ENCODE data around the gene SLC22A23. TPM values are rescaled to one million over a fixed set of nuclear protein-coding genes. Genes with fewer than 3 reads are reported as not detected.
A peak's percentile ranks its signal among the peaks of the same experiment; 100 is the strongest.

Gene SLC22A23
- total and polyA plus RNA-seq, 2 donors (not counting 1 experiment from before 2014, with no cell fraction given) = 0.18 to 1.4 TPM

DNA sequence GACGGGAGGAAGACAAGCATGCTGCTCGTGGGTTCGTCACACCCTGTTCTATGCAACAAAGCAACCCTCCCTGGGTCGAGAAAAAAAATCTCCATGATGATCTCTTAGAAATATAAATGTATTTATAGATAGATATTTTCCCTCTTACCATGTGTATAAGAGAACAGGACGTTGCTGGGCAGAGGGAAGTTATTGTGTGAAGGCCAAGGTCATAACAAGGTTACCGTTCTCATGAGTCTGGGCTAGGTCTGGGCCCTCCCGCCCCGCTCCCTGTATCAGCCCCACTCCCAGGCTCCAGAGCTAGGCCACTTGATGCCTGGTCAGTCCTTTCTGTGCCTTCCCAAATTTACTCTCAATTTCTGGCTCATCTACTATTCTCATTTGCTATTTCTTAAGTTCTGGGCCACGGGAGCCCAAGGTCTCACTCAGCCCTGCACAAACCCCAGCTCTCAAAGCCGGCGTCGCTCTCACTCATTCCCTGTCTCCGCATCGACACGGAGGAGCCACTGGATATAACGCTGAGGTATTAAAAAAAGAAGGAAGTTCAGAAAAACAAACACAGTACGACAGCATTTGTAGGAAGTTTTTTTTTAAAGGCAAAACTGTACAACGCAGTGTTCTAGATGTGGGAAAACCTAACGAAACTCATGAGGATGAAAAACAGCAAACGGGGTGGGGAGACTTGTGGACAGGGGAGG is 101.3 kb downstream of the SLC22A23 start:
- Histone ChIP-seq H3K79me2 (ENCODE audit: control insufficient read depth, insufficient read depth, low read length) (no peaks in the 10 kb centered on the region), H3K27me3 (replicated peaks in 1 of 4; ENCODE audit: control extremely low read depth in 1 of 4, control insufficient read depth in 3 of 4, insufficient read depth in 4 of 4, low read length in 3 of 4) (no peaks in the 10 kb centered on the region), H3K9ac (ENCODE audit: low read length) (peak overlapping the region; percentile 51), H3K4me3 (ENCODE audit: control extremely low read depth in 1 of 5, extremely low read depth in 1 of 5, insufficient read depth in 1 of 5, low read depth in 2 of 5, low read length in 4 of 5) (peak overlapping the region; percentile 21 to 82 (median 64)), H4K20me1 (ENCODE audit: control insufficient read depth, insufficient read depth, low read length, poor library complexity, severe bottlenecking) (no peaks in the 10 kb centered on the region), H3K36me3 (replicated peaks in 1 of 2; ENCODE audit: control extremely low read depth in 1 of 2, control insufficient read depth in 1 of 2, extremely low read depth in 1 of 2, insufficient read depth in 2 of 2, low read length in 1 of 2) (no peaks in the 10 kb centered on the region), H2AFZ (ENCODE audit: insufficient read depth, low read depth, low read length, poor library complexity, severe bottlenecking) (peak overlapping the region; percentile 71), H3K4me2 (replicated peaks; ENCODE audit: low read depth, low read length, poor library complexity, severe bottlenecking) (peak overlapping the region; percentile 68), H3K4me1 (ENCODE audit: control insufficient read depth in 2 of 2, insufficient read depth in 2 of 2, low read length in 2 of 2) (peaks cover 26 to 37% of the 10 kb centered on the region in 2 donors), H3K27ac (ENCODE audit: low read length in 2 of 2) (peak overlapping the region; percentile 60 to 71), H3K9me3 (ENCODE audit: control extremely low read depth in 1 of 3, control insufficient read depth in 2 of 3, insufficient read depth in 1 of 3, low read length in 2 of 3) (no peaks in the 10 kb centered on the region)
- CTCF ChIA-PET = interaction anchor here (1.0 to 1.8 kb wide), 2 partner anchors 17 to 55 kb away, joined by 3 to 6 read pairs; no protein-coding TSS in a partner anchor
- H3K27ac Mint-ChIP-seq = peak overlapping the region; percentile 96
- peak overlapping the region; percentile 96 for H3K4me3 Mint-ChIP-seq
- DNase-seq = no peak
- POLR2A ChIA-PET = no interaction called here
- ATAC-seq (ENCODE audit: low read depth) = peak; percentile 1
- TF ChIP-seq EZH2 (IDR thresholded peaks at IDR 0.05; ENCODE audit: borderline replicate concordance, insufficient read depth, low read depth, low read length, poor library complexity, severe bottlenecking) = no peak
- TF ChIP-seq, protein P1, sequence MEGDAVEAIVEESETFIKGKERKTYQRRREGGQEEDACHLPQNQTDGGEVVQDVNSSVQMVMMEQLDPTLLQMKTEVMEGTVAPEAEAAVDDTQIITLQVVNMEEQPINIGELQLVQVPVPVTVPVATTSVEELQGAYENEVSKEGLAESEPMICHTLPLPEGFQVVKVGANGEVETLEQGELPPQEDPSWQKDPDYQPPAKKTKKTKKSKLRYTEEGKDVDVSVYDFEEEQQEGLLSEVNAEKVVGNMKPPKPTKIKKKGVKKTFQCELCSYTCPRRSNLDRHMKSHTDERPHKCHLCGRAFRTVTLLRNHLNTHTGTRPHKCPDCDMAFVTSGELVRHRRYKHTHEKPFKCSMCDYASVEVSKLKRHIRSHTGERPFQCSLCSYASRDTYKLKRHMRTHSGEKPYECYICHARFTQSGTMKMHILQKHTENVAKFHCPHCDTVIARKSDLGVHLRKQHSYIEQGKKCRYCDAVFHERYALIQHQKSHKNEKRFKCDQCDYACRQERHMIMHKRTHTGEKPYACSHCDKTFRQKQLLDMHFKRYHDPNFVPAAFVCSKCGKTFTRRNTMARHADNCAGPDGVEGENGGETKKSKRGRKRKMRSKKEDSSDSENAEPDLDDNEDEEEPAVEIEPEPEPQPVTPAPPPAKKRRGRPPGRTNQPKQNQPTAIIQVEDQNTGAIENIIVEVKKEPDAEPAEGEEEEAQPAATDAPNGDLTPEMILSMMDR (IDR thresholded peaks at IDR 0.05) = no peak
- H3K9me3 Mint-ChIP-seq (ENCODE audit: insufficient read depth) = no peaks in the 10 kb centered on the region
- 82% methylated on average over 4 of the region's 20 CpGs for WGBS (ENCODE audit: insufficient coverage)
- intact Hi-C loops (cut with micrococcal nuclease) = loop anchor here (1.0 to 10.0 kb wide), 12 partner anchors 33 to 1649 kb away; partner anchors contain the start of genes BPHL, CDYL, ECI2 and PSMG4
- no peaks in the 10 kb centered on the region for H3K27me3 Mint-ChIP-seq
- peaks cover 48% of the 10 kb centered on the region for H3K4me1 Mint-ChIP-seq

DNA sequence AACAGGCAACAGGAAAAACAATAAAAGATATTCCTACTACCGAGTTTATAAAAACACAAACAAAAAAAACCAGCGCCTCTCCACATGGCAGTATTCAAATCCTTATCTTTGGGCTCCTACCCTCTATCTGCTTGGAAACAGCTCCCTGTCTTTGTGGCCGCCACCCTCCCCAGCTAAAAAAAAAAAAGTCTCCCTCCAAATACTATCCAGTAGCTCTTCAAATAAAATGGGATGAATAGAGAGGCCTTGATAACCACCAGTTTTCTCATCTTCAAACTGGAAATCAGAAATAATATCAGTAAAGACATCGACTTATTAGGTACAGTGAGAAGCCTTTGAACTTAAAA is 101.9 kb downstream of the SLC22A23 start:
- peak overlapping the region; percentile 96 for H3K4me3 Mint-ChIP-seq
- no peaks in the 10 kb centered on the region for H4K20me1 ChIP-seq (ENCODE audit: control insufficient read depth, insufficient read depth, low read length, poor library complexity, severe bottlenecking)
- no peaks in the 10 kb centered on the region for H3K36me3 ChIP-seq (replicated peaks in 1 of 2; ENCODE audit: control extremely low read depth in 1 of 2, control insufficient read depth in 1 of 2, extremely low read depth in 1 of 2, insufficient read depth in 2 of 2, low read length in 1 of 2)
- TF ChIP-seq EZH2 (IDR thresholded peaks at IDR 0.05; ENCODE audit: borderline replicate concordance, insufficient read depth, low read depth, low read length, poor library complexity, severe bottlenecking) = no peak
- TF ChIP-seq, protein P1 (IDR thresholded peaks at IDR 0.05) = no peak
- H2AFZ ChIP-seq (ENCODE audit: insufficient read depth, low read depth, low read length, poor library complexity, severe bottlenecking) = no peak overlapping the region
- peak overlapping the region; percentile 96 for H3K27ac Mint-ChIP-seq
- peak overlapping the region in 1 of 2 donors; percentile 9 for H3K27ac ChIP-seq (ENCODE audit: low read length in 2 of 2)
- H3K9me3 Mint-ChIP-seq (ENCODE audit: insufficient read depth) = no peaks in the 10 kb centered on the region
- H3K27me3 ChIP-seq (replicated peaks in 1 of 4; ENCODE audit: control extremely low read depth in 1 of 4, control insufficient read depth in 3 of 4, insufficient read depth in 4 of 4, low read length in 3 of 4) = no peaks in the 10 kb centered on the region
- POLR2A ChIA-PET = no interaction called here
- H3K4me1 Mint-ChIP-seq = peaks cover 48% of the 10 kb centered on the region
- CTCF ChIA-PET = no interaction called here
- no peak overlapping the region for H3K9ac ChIP-seq (ENCODE audit: low read length)
- H3K4me3 ChIP-seq (ENCODE audit: control extremely low read depth in 1 of 5, extremely low read depth in 1 of 5, insufficient read depth in 1 of 5, low read depth in 2 of 5, low read length in 4 of 5) = no peak overlapping the region
- intact Hi-C loops (cut with micrococcal nuclease) = loop anchor here (5.0 to 10.0 kb wide), 8 partner anchors 98 to 1650 kb away; partner anchors contain the start of genes CDYL, ECI2, PSMG4 and RIPK1
- no peaks in the 10 kb centered on the region for H3K79me2 ChIP-seq (ENCODE audit: control insufficient read depth, insufficient read depth, low read length)
- H3K9me3 ChIP-seq (ENCODE audit: control extremely low read depth in 1 of 3, control insufficient read depth in 2 of 3, insufficient read depth in 1 of 3, low read length in 2 of 3) = no peaks in the 10 kb centered on the region
- H3K4me2 ChIP-seq (replicated peaks; ENCODE audit: low read depth, low read length, poor library complexity, severe bottlenecking) = peak overlapping the region; percentile 68
- no peaks in the 10 kb centered on the region for H3K27me3 Mint-ChIP-seq
- 96% methylated on average over 3 of the region's 4 CpGs for WGBS (ENCODE audit: insufficient coverage)
- no peak for DNase-seq
- no peak for ATAC-seq (ENCODE audit: low read depth)
- peaks cover 26 to 37% of the 10 kb centered on the region in 2 donors for H3K4me1 ChIP-seq (ENCODE audit: control insufficient read depth in 2 of 2, insufficient read depth in 2 of 2, low read length in 2 of 2)
